A549 (cell line): Measurements from ENCODE around the gene MAMDC4.

Source experiments
- CHD4 ChIP-seq: fragments of 200-600 bp; sonication (generic); IDR thresholded peaks from 2 replicates; pipeline ENCODE4 v1.6.1; 2016; ENCODE audit warnings: antibody characterized with exemption, mild to moderate bottlenecking, borderline replicate concordance
- POLR2A ChIP-seq: IDR thresholded peaks from 2 replicates; pipeline ENCODE4 v1.6.1; 2012; ENCODE audit warnings: mild to moderate bottlenecking, low read length

DNA sequence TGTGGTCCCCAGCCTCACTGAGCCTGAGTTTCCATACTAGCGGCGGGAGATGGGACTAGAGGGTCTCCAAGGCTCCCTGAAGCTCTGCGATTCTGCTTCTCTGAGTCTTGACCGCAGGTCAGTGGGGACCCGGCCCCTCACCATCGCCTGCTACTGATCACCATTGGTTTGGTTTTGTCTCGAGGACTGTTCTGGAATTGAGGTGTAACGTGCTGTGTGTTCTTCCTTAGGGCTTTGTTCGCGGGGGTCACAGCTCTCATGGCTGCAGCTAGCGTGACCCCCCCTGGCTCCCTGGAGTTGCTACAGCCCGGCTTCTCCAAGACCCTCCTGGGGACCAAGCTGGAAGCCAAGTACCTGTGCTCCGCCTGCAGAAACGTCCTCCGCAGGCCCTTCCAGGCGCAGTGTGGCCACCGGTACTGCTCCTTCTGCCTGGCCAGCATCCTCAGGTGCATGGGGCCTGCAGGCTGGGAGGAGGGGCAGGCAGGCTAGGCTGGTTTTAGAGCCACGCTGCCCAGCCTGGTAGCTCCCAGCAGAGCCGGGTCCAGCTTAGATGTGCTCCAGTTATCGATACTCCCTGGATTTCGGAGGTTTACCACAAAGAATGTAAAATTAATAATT lies 46.4 kb downstream of the MAMDC4 start:
- no peak for TF ChIP-seq CHD4
- TF ChIP-seq POLR2A: no peak
